H1 (cell line): ENCODE measurements around the gene DCTN1. TPM values are rescaled to one million over a fixed set of nuclear protein-coding genes. Genes with fewer than 3 reads are reported as not detected.

Experiments
- CTCF ChIA-PET: fragments of 300-600 bp; sonication (Branson Sonifier 250); formaldehyde crosslinking; loops from one replicate; lab custom pipeline; 2021; ENCODE audit not compliant: partially characterized antibody; lab: Charles Lee
- POLR2A ChIA-PET: fragments of 300-600 bp; sonication (Branson Sonifier 250); formaldehyde crosslinking; loops from one replicate; lab custom pipeline; 2021; ENCODE audit warnings: inconsistent platforms; ENCODE audit not compliant: partially characterized antibody; lab: Charles Lee
- DNase-seq, 2 experiments: peaks; one replicate each; pipeline versions ENCODE4 v3.0.0 to v3.0.0-alpha.2; 2010 to 2022; ENCODE audit warnings: low spot score in 2 of 2, low read depth in 1 of 2, mixed read lengths in 1 of 2
- FAIRE-seq: peaks from 2 replicates; lab custom pipeline; 2011; peaks lifted over from hg19 to GRCh38; lab: Jason Lieb, UNC
- H2AFZ ChIP-seq: 2 replicates; pipeline ENCODE4 v1.8.1; 2012; ENCODE audit warnings: low read length, inconsistent platforms
- H2AK5ac ChIP-seq: 2 replicates; pipeline ENCODE4 v1.6.1; 2013; ENCODE audit warnings: low read depth, low read length
- H2BK120ac ChIP-seq: replicated peaks from 2 replicates; pipeline ENCODE3; 2013; ENCODE audit warnings: low read depth, low read length, inconsistent platforms
- H2BK12ac ChIP-seq: 2 replicates; pipeline ENCODE4 v1.6.1; 2013; ENCODE audit warnings: low read depth, low read length
- H2BK15ac ChIP-seq: 2 replicates; pipeline ENCODE4 v1.6.1; 2013; ENCODE audit warnings: low read length
- H2BK20ac ChIP-seq: 2 replicates; pipeline ENCODE4 v1.6.1; 2013; ENCODE audit warnings: low read length
- H2BK5ac ChIP-seq: 2 replicates; pipeline ENCODE4 v1.6.1; 2013; ENCODE audit warnings: low read depth, low read length
- H3K14ac ChIP-seq: 2 replicates; pipeline ENCODE4 v1.6.1; 2013; ENCODE audit warnings: inconsistent platforms; ENCODE audit not compliant: insufficient read length
- H3K18ac ChIP-seq: 2 replicates; pipeline ENCODE4 v1.6.1; 2013; ENCODE audit warnings: low read length; ENCODE audit errors: extremely low read depth
- H3K23ac ChIP-seq: 2 replicates; pipeline ENCODE4 v1.6.1; 2013; ENCODE audit warnings: inconsistent platforms; ENCODE audit not compliant: insufficient read length
- H3K23me2 ChIP-seq: 2 replicates; pipeline ENCODE4 v1.6.1; 2013; ENCODE audit warnings: low read depth, low read length
- H3K27ac ChIP-seq: 2 replicates; pipeline ENCODE4 v1.6.1; 2011; ENCODE audit warnings: low read depth, low read length, inconsistent platforms
- H3K27me3 ChIP-seq, 4 experiments: replicated peaks in 1 of 4; 1 replicate in 1 of 4; 2 replicates in 3 of 4; pipeline versions ENCODE4 v1.6.1 to v1.8.1; 2011 to 2013; ENCODE audit warnings: low read length in 3 of 4, mild to moderate bottlenecking in 3 of 4, inconsistent platforms in 2 of 4, mixed read lengths in 2 of 4, moderate library complexity in 1 of 4; ENCODE audit not compliant: control insufficient read depth in 3 of 4, insufficient read depth in 3 of 4; ENCODE audit errors: extremely low read depth in 1 of 4
- H3K36me3 ChIP-seq, 4 experiments: 2 replicates each; pipeline versions ENCODE4 v1.6.1 to v1.8.1; 2011 to 2013; ENCODE audit warnings: mild to moderate bottlenecking in 4 of 4, low read length in 3 of 4, moderate library complexity in 2 of 4, control low read depth in 1 of 4, inconsistent platforms in 1 of 4; ENCODE audit not compliant: insufficient read depth in 4 of 4, control insufficient read depth in 2 of 4
- H3K4ac ChIP-seq: replicated peaks from 2 replicates; pipeline ENCODE3; 2013; ENCODE audit warnings: low read length, low read depth, mixed read lengths, inconsistent platforms; ENCODE audit not compliant: insufficient read length
- H3K4me1 ChIP-seq, 4 experiments: replicated peaks in 1 of 4; 1 replicate in 1 of 4; 2 replicates in 3 of 4; pipeline versions ENCODE4 v1.6.1 to v1.8.1; 2011 to 2013; ENCODE audit warnings: low read length in 3 of 4, inconsistent platforms in 2 of 4, mixed read lengths in 1 of 4; ENCODE audit not compliant: insufficient read depth in 4 of 4, control insufficient read depth in 3 of 4
- H3K4me2 ChIP-seq, 2 experiments: 2 replicates each; pipeline versions ENCODE4 v1.6.1 to v1.8.1; 2011 to 2013; ENCODE audit warnings: low read depth in 2 of 2, low read length in 2 of 2, control low read depth in 1 of 2, inconsistent platforms in 1 of 2, mild to moderate bottlenecking in 1 of 2; ENCODE audit not compliant: insufficient read depth in 1 of 2
- H3K4me3 ChIP-seq, 4 experiments: fragments of 200-600, 300-600 bp in 1 of 4; sonication (generic), shearing (Covaris generic), sonication (Bioruptor Twin) in 1 of 4; 2 replicates each; pipeline versions ENCODE4 v1.5.1 to v1.8.1; 2011 to 2016; ENCODE audit warnings: low read length in 4 of 4, low read depth in 3 of 4, control low read depth in 2 of 4, inconsistent platforms in 2 of 4, mild to moderate bottlenecking in 2 of 4, mixed read lengths in 1 of 4, moderate library complexity in 1 of 4; ENCODE audit not compliant: insufficient read depth in 2 of 4; ENCODE audit errors: extremely low read depth in 1 of 4
- H3K56ac ChIP-seq: replicated peaks from 2 replicates; pipeline ENCODE3; 2013; ENCODE audit warnings: low read depth, mild to moderate bottlenecking, mixed read lengths, low read length, inconsistent platforms; ENCODE audit not compliant: insufficient read length
- H3K79me1 ChIP-seq: 2 replicates; pipeline ENCODE4 v1.6.1; 2013; ENCODE audit warnings: low read depth, low read length, control low read depth
- H3K79me2 ChIP-seq, 2 experiments: 2 replicates each; pipeline versions ENCODE4 v1.6.1 to v1.8.1; 2012 to 2013; ENCODE audit warnings: low read length in 2 of 2, mild to moderate bottlenecking in 2 of 2, inconsistent platforms in 1 of 2; ENCODE audit not compliant: insufficient read depth in 2 of 2, control insufficient read depth in 1 of 2
- H3K9ac ChIP-seq, 4 experiments: replicated peaks in 1 of 4; 1 replicate in 1 of 4; 2 replicates in 3 of 4; pipeline versions ENCODE4 v1.6.1 to v1.8.1; 2011 to 2013; ENCODE audit warnings: low read depth in 3 of 4, low read length in 3 of 4, control low read depth in 2 of 4, mild to moderate bottlenecking in 2 of 4, moderate library complexity in 2 of 4, inconsistent platforms in 1 of 4; ENCODE audit errors: extremely low read depth in 1 of 4
- H3K9me3 ChIP-seq, 2 experiments: 2 replicates each; pipeline versions ENCODE4 v1.6.1 to v1.8.1; 2012 to 2013; ENCODE audit warnings: mild to moderate bottlenecking in 2 of 2, moderate library complexity in 2 of 2, control low read depth in 1 of 2, inconsistent platforms in 1 of 2, low read depth in 1 of 2, low read length in 1 of 2, mixed read lengths in 1 of 2; ENCODE audit not compliant: insufficient read depth in 2 of 2
- H4K20me1 ChIP-seq, 2 experiments: replicated peaks in 1 of 2; 2 replicates each; pipeline versions ENCODE3 to v1.8.1; 2011 to 2013; ENCODE audit warnings: inconsistent platforms in 2 of 2, low read length in 2 of 2, mild to moderate bottlenecking in 1 of 2; ENCODE audit not compliant: insufficient read depth in 2 of 2, control insufficient read depth in 1 of 2
- H4K5ac ChIP-seq: 2 replicates; pipeline ENCODE4 v1.6.1; 2013; ENCODE audit warnings: low read length, low read depth, mixed read lengths, inconsistent platforms; ENCODE audit not compliant: insufficient read length
- H4K8ac ChIP-seq: 2 replicates; pipeline ENCODE4 v1.8.0; 2013; ENCODE audit warnings: mild to moderate bottlenecking, moderate library complexity, low read length, inconsistent platforms; ENCODE audit not compliant: insufficient read depth; ENCODE audit errors: extremely low read depth
- H4K91ac ChIP-seq: replicated peaks from 2 replicates; pipeline ENCODE3; 2013; ENCODE audit warnings: low read length, mixed read lengths, inconsistent platforms; ENCODE audit not compliant: insufficient read length
- HDAC6 ChIP-seq: IDR thresholded peaks from one replicate; pipeline ENCODE4 v1.7.1; 2012; ENCODE audit warnings: low read depth, mild to moderate bottlenecking, inconsistent platforms, low read length, moderate library complexity
- JUN ChIP-seq: IDR thresholded peaks from 2 replicates; pipeline ENCODE4 v1.6.1; 2011; ENCODE audit warnings: low read depth, mild to moderate bottlenecking, improper control_type of control experiment, low read length
- NRF1 ChIP-seq: IDR thresholded peaks from 2 replicates; pipeline ENCODE4 v1.6.1; 2011; ENCODE audit warnings: mild to moderate bottlenecking, low read depth, low read length, improper control_type of control experiment
- POLR2A ChIP-seq, 2 experiments: IDR thresholded peaks; 1 replicate in 1 of 2; 2 replicates in 1 of 2; pipeline ENCODE4 v1.6.1; 2011; ENCODE audit warnings: low read depth in 2 of 2, low read length in 2 of 2, mild to moderate bottlenecking in 2 of 2; ENCODE audit errors: control extremely low read depth in 1 of 2
- SAP30 ChIP-seq: fragments of 300-600 bp; sonication (generic); IDR thresholded peaks from 2 replicates; pipeline ENCODE4 v1.7.1; 2012; ENCODE audit warnings: low read length, moderate library complexity, mild to moderate bottlenecking, inconsistent platforms; ENCODE audit not compliant: insufficient read depth, insufficient replicate concordance
- SIRT6 ChIP-seq: IDR thresholded peaks from one replicate; pipeline ENCODE4 v1.7.1; 2012; ENCODE audit warnings: low read length, inconsistent platforms
- SP4 ChIP-seq: IDR thresholded peaks from 2 replicates; pipeline ENCODE4 v1.6.1; 2012; ENCODE audit warnings: low read length, inconsistent platforms
- SUZ12 ChIP-seq: fragments of 200-600 bp; sonication (generic); IDR thresholded peaks from 2 replicates; pipeline ENCODE4 v1.6.1; 2012; ENCODE audit warnings: mild to moderate bottlenecking, inconsistent platforms, low read length, moderate library complexity, mixed read lengths
- WGBS, 2 experiments: shearing (Covaris generic) in 1 of 2; methylation state at CpG; one replicate each; pipeline versions ENCODE4 v1.1.6 to v1.1.7; 2013 to 2015; ENCODE audit warnings: low lambda C conversion rate in 2 of 2, mixed read lengths in 2 of 2, inconsistent platforms in 1 of 2, low coverage in 1 of 2, missing lambda C conversion rate in 1 of 2; ENCODE audit not compliant: insufficient replicate concordance in 2 of 2, insufficient coverage in 1 of 2, insufficient read length in 1 of 2; ENCODE audit errors: extremely low coverage in 1 of 2, missing lambda C conversion rate in 1 of 2; 5-methylcytosine and 5-hydroxymethylcytosine counted together
- polyA plus RNA-seq, 7 experiments: library from polyadenylated mRNA; depleted of rRNA in 3 of 7; stranded (reverse) in 5 of 7; unstranded in 2 of 7; fragments of >200 nt in 5 of 7; fragments of 200-250 nt in 2 of 7; gene quantifications; 1 replicate in 5 of 7; 2 replicates in 1 of 7; 4 replicates in 1 of 7; pipeline versions ENCODE4 v1.2.1 to v1.2.3, GENCODE V29; 2011 to 2013; ENCODE audit warnings: missing spikeins in 2 of 7, mixed read lengths in 2 of 7
- total RNA-seq: library from RNA; stranded (reverse); fragmentation: NEBNext Ultra II Directional; extraction: Animal tissue kit (Norgen Biotek cat#: 25700); gene quantifications from 2 replicates; pipeline ENCODE4 v1.2.1, GENCODE V29; 2021

Gene DCTN1
- total and polyA plus RNA-seq, 2 of the 8 experiments (the other 6 are each of a cell fraction or from before 2014, with no cell fraction given): 105 to 162 TPM

DNA sequence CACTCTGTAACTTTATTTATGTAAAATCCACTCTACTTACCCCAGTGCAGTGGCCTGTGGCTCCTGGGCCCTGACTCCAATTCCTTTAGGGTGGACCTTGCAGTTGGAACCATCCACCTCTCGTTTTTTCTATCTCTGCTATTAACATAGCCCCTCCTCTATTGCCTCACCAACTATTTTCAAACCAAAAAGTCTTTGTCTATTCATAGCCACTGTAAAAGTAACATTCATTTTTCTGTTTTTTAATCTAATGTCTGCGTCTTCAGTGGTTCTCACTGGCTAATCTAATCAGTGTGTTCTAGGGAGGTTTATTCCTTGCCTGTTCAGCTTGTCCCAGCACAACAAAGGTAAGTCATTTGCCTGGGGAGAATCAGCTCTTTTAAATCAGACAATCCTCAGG is 36.8 kb downstream of the DCTN1 start, which contains the start of gene SLC4A5:
SLC4A5 (minus strand) TSS at position 101 of the 400 bp plus-strand sequence. CDS start 28,393 bp downstream, outside the sequence.
- ChIA-PET POLR2A (no interaction called here), CTCF (interaction anchor here (8.1 kb wide), 1 partner anchor 9 kb away, joined by 65 read pairs; no protein-coding TSS in a partner anchor)
- Histone ChIP-seq H3K9me3 (no peaks in the 10 kb centered on the region), H4K8ac (no peak within 1 kb of the TSS), H2BK12ac (no peak within 1 kb of the TSS), H3K4me2 (no peak within 1 kb of the TSS), H3K27ac (no peak within 1 kb of the TSS), H3K23me2 (no peaks in the 10 kb centered on the region), H2BK20ac (no peak within 1 kb of the TSS), H2BK5ac (no peak within 1 kb of the TSS), H3K18ac (no peak within 1 kb of the TSS), H2BK120ac (no peak within 1 kb of the TSS), H4K91ac (no peak within 1 kb of the TSS), H3K79me1 (no peaks in the 10 kb centered on the region), H2AK5ac (no peak within 1 kb of the TSS), H3K36me3 (no peaks in the 10 kb centered on the region), H3K56ac (peak within 1 kb of the TSS; percentile 37), H3K79me2 (no peaks in the 10 kb centered on the region), H3K9ac (no peak within 1 kb of the TSS), H4K20me1 (no peaks in the 10 kb centered on the region), H3K4ac (no peak within 1 kb of the TSS), H2AFZ (no peak within 1 kb of the TSS), H3K4me3 (no peak within 1 kb of the TSS), H3K14ac (no peak within 1 kb of the TSS), H3K4me1 (no peaks in the 10 kb centered on the region), H3K27me3 (no peaks in the 10 kb centered on the region), H3K23ac (no peak within 1 kb of the TSS), H4K5ac (no peak within 1 kb of the TSS), H2BK15ac (no peak within 1 kb of the TSS)
- WGBS, 2 experiments: 85% methylated on average over 2 of the region's 2 CpGs; no CpG with 5 or more reads in 1 of the 2 experiments
- FAIRE-seq (no peak), DNase-seq (no peak)
- TF ChIP-seq SP4: no peak
- TF ChIP-seq POLR2A (IDR thresholded peaks at IDR 0.05; ENCODE audit: control extremely low read depth in 1 of 2, low read depth in 2 of 2, low read length in 2 of 2): no peak
- no peak for TF ChIP-seq SUZ12
- no peak for TF ChIP-seq NRF1
- no peak for TF ChIP-seq SIRT6
- TF ChIP-seq HDAC6: no peak
- no peak for TF ChIP-seq JUN
- no peak for TF ChIP-seq SAP30
